LNCaP clone FGC (cell line): Measurements from ENCODE around the gene CACNB2.

Experiments used
- DNase-seq: peaks from one replicate; pipeline ENCODE4 v3.0.0-alpha.2; 2011; ENCODE audit warnings: low read depth
- H3K4me3 ChIP-seq: 2 replicates; pipeline ENCODE4 v1.5.1; 2011; ENCODE audit warnings: mild to moderate bottlenecking, low read depth, low read length, control low read depth
- TF ChIP-seq, protein P1 (sequence below): IDR thresholded peaks from 2 replicates; pipeline ENCODE4 v1.5.1; 2012; ENCODE audit warnings: mild to moderate bottlenecking; ENCODE audit not compliant: control insufficient read depth, insufficient read depth; ENCODE audit errors: extremely low read depth

The CACNB2 gene

DNA sequence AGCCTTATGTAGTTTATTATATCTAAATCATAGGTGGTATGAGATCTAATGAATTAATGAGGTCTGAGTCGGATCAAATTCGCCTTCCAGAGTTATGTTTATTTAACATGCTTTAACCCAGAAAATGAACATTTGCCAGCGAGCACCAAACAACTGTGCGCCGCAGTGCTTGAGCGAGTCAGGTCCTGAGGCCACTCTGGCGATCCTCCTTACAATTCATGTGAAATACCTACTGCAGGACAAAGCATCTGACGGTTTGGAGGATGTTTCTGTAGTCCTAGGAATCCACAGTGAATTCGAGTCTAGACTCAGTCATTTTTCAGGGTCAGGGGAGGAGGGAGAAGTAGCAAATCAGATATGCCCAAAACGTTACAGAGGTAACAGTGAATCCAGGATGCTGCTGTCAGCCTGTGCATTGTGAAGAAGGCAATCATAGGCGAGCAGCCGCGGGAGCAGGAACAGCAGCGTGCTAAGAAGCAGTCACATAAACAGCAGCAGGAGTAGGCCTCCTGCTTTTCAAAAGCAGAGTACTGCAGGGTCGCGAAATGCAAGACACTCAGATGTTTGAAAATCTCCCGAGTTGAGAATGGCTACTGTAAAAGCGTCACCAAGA lies 120.2 kb downstream of the CACNB2 start:
- DNase-seq = no peak
- TF ChIP-seq, protein P1, sequence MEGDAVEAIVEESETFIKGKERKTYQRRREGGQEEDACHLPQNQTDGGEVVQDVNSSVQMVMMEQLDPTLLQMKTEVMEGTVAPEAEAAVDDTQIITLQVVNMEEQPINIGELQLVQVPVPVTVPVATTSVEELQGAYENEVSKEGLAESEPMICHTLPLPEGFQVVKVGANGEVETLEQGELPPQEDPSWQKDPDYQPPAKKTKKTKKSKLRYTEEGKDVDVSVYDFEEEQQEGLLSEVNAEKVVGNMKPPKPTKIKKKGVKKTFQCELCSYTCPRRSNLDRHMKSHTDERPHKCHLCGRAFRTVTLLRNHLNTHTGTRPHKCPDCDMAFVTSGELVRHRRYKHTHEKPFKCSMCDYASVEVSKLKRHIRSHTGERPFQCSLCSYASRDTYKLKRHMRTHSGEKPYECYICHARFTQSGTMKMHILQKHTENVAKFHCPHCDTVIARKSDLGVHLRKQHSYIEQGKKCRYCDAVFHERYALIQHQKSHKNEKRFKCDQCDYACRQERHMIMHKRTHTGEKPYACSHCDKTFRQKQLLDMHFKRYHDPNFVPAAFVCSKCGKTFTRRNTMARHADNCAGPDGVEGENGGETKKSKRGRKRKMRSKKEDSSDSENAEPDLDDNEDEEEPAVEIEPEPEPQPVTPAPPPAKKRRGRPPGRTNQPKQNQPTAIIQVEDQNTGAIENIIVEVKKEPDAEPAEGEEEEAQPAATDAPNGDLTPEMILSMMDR = no peak
- H3K4me3 ChIP-seq = no peak overlapping the region

DNA sequence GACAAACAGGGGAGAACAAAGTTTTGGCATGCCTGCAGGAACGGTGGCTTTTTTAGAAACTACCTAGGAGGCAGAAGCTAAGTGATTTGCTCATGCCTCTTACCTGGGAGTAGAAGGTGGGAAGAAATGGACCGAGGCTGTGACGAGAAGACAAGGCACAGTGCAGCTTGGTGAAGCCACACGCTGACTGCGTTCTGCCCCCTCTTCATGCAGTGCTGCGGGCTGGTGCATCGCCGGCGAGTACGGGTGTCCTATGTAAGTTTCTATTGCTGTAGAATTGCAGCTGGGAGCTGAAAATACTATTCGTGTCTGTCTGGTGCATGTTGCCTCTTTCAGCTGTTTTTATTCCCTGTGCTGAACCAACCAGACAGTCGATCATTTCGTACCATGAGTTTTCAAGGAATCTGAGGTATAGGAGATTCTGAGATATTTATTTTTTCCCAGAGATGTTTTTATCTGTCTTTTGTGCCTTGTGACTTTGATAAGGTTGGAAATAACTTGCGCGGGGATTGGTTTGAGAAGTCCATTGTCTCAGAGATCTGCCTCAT lies 120.9 kb downstream of the CACNB2 start:
- H3K4me3 ChIP-seq = no peak overlapping the region
- TF ChIP-seq, protein P1 = no peak
- no peak for DNase-seq

DNA sequence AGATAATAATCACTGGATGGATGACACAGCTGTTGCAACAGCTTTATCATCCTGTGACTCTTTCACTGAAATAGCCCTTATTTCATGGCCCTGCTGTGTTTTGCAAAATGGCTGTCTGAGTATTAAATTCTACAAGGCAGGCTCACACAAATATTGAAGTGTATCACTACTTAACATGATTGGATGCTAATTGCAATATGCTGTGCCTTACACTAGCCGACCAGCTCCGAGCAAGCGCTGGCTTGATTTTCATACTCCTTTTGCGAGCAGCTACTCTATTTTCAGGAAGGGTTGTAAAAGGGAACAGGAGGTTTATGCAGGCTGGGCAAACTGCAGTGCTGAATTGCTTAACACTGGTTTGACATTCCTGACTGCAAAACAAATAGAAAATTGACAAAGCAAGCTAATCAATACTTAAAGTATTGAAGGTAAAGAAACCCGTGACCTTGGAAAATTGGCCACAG lies 121.6 kb downstream of the CACNB2 start:
- TF ChIP-seq, protein P1 = no peak
- H3K4me3 ChIP-seq = no peak overlapping the region
- DNase-seq = no peak

DNA sequence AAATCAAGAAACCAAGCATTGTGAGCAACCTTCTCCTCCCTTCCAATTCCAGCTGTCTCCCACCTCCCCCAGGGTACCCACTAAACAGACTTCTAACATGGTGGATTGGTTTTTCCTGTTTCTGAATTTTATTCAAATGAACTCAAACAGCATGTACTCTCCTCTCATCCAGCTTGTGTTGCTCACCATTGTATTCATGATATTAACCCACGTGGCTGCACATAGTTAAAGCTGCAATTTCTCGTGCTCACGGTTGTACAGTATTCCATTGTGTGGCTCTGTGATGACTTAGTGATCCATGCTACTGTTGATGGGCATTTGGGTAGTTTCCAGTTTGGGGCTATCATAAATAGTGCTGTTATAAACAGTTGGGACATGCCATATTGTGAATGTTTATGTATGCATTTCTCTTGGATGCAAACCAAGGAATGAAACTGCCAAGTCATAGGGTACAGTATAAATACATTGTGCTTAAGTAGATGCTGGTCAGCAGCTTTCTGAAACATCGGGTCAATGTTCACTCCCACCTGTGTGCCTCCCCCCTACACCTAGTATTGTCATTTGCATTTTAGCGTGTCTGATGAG lies 124.3 kb downstream of the CACNB2 start:
- H3K4me3 ChIP-seq = no peak overlapping the region
- DNase-seq = no peak
- TF ChIP-seq, protein P1 = no peak

DNA sequence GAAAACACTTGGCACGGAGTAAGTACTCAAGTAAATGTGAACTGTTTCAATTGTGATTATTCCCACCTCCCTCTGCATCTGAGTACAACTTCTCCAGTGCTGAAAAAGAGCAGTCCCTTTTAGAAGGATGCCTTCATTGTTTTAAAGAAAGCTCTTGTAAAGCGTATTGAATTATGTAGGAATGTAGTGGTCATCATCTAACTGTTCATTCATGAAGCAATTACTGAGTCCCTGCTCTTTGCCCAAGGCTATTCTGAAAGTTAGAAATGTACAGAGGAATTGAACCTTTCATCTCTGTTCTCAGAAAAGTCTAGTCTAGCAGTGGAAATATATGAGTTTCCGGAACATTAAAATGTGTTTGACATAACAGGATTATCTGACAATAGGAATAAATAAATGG lies 127.8 kb downstream of the CACNB2 start:
- no peak overlapping the region for H3K4me3 ChIP-seq
- TF ChIP-seq, protein P1 = no peak
- no peak for DNase-seq

DNA sequence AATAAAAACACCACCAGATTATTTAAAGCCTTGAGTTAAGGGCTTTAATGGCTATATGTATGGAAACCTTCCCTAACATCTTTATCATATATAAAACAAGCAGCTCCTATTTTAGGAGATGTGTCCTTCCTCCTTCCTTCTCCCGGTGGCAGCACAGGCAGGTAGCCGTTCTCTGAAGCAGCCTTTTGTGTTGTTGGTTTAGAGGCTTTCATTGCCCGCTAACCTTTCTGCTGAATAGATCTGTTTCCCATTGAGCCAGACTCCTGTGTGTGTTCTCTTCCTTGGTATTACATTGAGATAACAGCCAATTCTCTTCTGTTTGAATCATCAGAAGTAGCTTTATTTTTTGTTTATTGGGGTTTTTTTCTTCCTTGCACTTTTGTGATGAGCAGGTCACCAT lies 131.3 kb downstream of the CACNB2 start:
- DNase-seq = no peak
- TF ChIP-seq, protein P1 = no peak
- H3K4me3 ChIP-seq = no peak overlapping the region
